HEK293 (cell line): Measurements from ENCODE around the gene CAND1.

Experiments used
- CTCF ChIA-PET: fragments of 350-600 bp; formaldehyde crosslinking; extraction: SDS; loops from one replicate; lab custom pipeline; 2021; ENCODE audit warnings: antibody characterized with exemption; lab: Yijun Ruan, JAX
- POLR2A ChIA-PET: fragments of 300-600 bp; formaldehyde crosslinking; extraction: SDS; loops from one replicate; lab custom pipeline; 2020; ENCODE audit warnings: antibody characterized with exemption, inconsistent platforms; lab: Yijun Ruan, JAX
- H3K27ac ChIP-seq: fragments of 200-500 bp; sonication (Bioruptor generic); 2 replicates; pipeline ENCODE4 v1.5.1; 2014; ENCODE audit warnings: low read depth, low read length, control low read depth, inconsistent platforms; ENCODE audit errors: extremely low read depth
- H3K36me3 ChIP-seq, 2 experiments: fragments of 200-500 bp in 1 of 2; sonication (Bioruptor generic) in 1 of 2; 1 replicate in 1 of 2; 2 replicates in 1 of 2; pipeline ENCODE4 v1.5.1; 2014 to 2017; ENCODE audit warnings: inconsistent platforms in 2 of 2, low read length in 2 of 2; ENCODE audit not compliant: control insufficient read depth in 2 of 2, insufficient read depth in 1 of 2
- H3K4me1 ChIP-seq: fragments of 200-500 bp; sonication (Bioruptor generic); 2 replicates; pipeline ENCODE4 v1.5.1; 2014; ENCODE audit warnings: mild to moderate bottlenecking, low read length, inconsistent platforms; ENCODE audit not compliant: control insufficient read depth, insufficient read depth
- H3K4me3 ChIP-seq: 2 replicates; pipeline ENCODE4 v1.5.1; 2011; ENCODE audit warnings: low read depth, mild to moderate bottlenecking, control low read depth, low read length, moderate library complexity
- H3K9me3 ChIP-seq: fragments of 200-500 bp; sonication (Bioruptor generic); 2 replicates; pipeline ENCODE4 v1.5.1; 2014; ENCODE audit warnings: low read depth, low read length, inconsistent platforms; ENCODE audit not compliant: control insufficient read depth, insufficient read depth
- ATF2 ChIP-seq: fragments of 450-650 bp; formaldehyde crosslinking; IDR thresholded peaks from 2 replicates; pipeline ENCODE4 v1.5.1; 2016; ENCODE audit warnings: missing biosample characterization, missing genetic modification characterization, low read depth
- GFI1B ChIP-seq: fragments of 450-650 bp; formaldehyde crosslinking; IDR thresholded peaks from 2 replicates; pipeline ENCODE4 v1.5.1; 2016; ENCODE audit warnings: missing biosample characterization, missing genetic modification characterization
- GLI4 ChIP-seq: fragments of 450-650 bp; formaldehyde crosslinking; IDR thresholded peaks from 2 replicates; pipeline ENCODE4 v1.5.1; 2016; ENCODE audit warnings: missing biosample characterization, missing genetic modification characterization
- HOXC10 ChIP-seq: sonication (generic); formaldehyde crosslinking; IDR thresholded peaks from 2 replicates; pipeline ENCODE4 v1.8.1; 2023; ENCODE audit warnings: mild to moderate bottlenecking, missing genetic modification reagents
- INSM2 ChIP-seq: fragments of 450-650 bp; formaldehyde crosslinking; IDR thresholded peaks from 2 replicates; pipeline ENCODE4 v1.5.1; 2016; ENCODE audit warnings: missing biosample characterization, missing genetic modification characterization
- KLF10 ChIP-seq: fragments of 450-650 bp; IDR thresholded peaks from 2 replicates; pipeline ENCODE4 v1.5.1; 2018; ENCODE audit warnings: missing biosample characterization, mild to moderate bottlenecking, missing genetic modification characterization
- KLF16 ChIP-seq: fragments of 450-650 bp; formaldehyde crosslinking; IDR thresholded peaks from 2 replicates; pipeline ENCODE4 v1.5.1; 2017; ENCODE audit warnings: missing biosample characterization, missing genetic modification characterization
- MYNN ChIP-seq: fragments of 450-650 bp; formaldehyde crosslinking; IDR thresholded peaks from 2 replicates; pipeline ENCODE4 v1.5.1; 2016; ENCODE audit warnings: missing biosample characterization, missing genetic modification characterization, borderline replicate concordance
- OVOL3 ChIP-seq: fragments of 450-650 bp; formaldehyde crosslinking; IDR thresholded peaks from 2 replicates; pipeline ENCODE4 v1.5.1; 2016; ENCODE audit warnings: missing biosample characterization, missing genetic modification characterization
- YY2 ChIP-seq: fragments of 450-650 bp; formaldehyde crosslinking; IDR thresholded peaks from 2 replicates; pipeline ENCODE4 v1.5.1; 2016; ENCODE audit warnings: missing biosample characterization, missing genetic modification characterization
- ZBTB44 ChIP-seq: fragments of 450-650 bp; IDR thresholded peaks from 2 replicates; pipeline ENCODE4 v1.5.1; 2018; ENCODE audit warnings: missing biosample characterization, mild to moderate bottlenecking, missing genetic modification characterization
- ZBTB48 ChIP-seq: fragments of 450-650 bp; formaldehyde crosslinking; IDR thresholded peaks from 2 replicates; pipeline ENCODE4 v1.5.1; 2016; ENCODE audit warnings: missing biosample characterization, missing genetic modification characterization
- ZBTB7A ChIP-seq: fragments of 450-650 bp; formaldehyde crosslinking; IDR thresholded peaks from 2 replicates; pipeline ENCODE4 v1.5.1; 2016; ENCODE audit warnings: low read depth, missing biosample characterization, missing genetic modification characterization
- ZNF140 ChIP-seq: fragments of 450-650 bp; formaldehyde crosslinking; IDR thresholded peaks from 2 replicates; pipeline ENCODE4 v1.5.1; 2016; ENCODE audit warnings: missing biosample characterization, missing genetic modification characterization
- ZNF174 ChIP-seq: fragments of 450-650 bp; formaldehyde crosslinking; IDR thresholded peaks from 2 replicates; pipeline ENCODE4 v1.5.0; 2017; ENCODE audit warnings: missing biosample characterization, mild to moderate bottlenecking, missing genetic modification characterization
- ZNF184 ChIP-seq: fragments of 450-650 bp; IDR thresholded peaks from 2 replicates; pipeline ENCODE4 v1.5.1; 2018; ENCODE audit warnings: missing biosample characterization, mild to moderate bottlenecking, missing genetic modification characterization
- ZNF211 ChIP-seq: fragments of 450-650 bp; formaldehyde crosslinking; IDR thresholded peaks from 2 replicates; pipeline ENCODE4 v1.5.1; 2016; ENCODE audit warnings: low read depth, missing biosample characterization, missing genetic modification characterization
- ZNF239 ChIP-seq: fragments of 450-650 bp; formaldehyde crosslinking; IDR thresholded peaks from 2 replicates; pipeline ENCODE4 v1.5.1; 2016; ENCODE audit warnings: missing biosample characterization, missing genetic modification characterization
- ZNF292 ChIP-seq: fragments of 450-650 bp; formaldehyde crosslinking; IDR thresholded peaks from 2 replicates; pipeline ENCODE4 v1.5.1; 2016; ENCODE audit warnings: low read depth, missing biosample characterization, missing genetic modification characterization, borderline replicate concordance
- ZNF366 ChIP-seq: fragments of 450-650 bp; formaldehyde crosslinking; conservative IDR thresholded peaks from 2 replicates; pipeline ENCODE4 v1.5.1; 2016; ENCODE audit warnings: missing biosample characterization, missing genetic modification characterization
- ZNF391 ChIP-seq: fragments of 450-650 bp; formaldehyde crosslinking; IDR thresholded peaks from 2 replicates; pipeline ENCODE4 v1.5.1; 2016; ENCODE audit warnings: low read depth, missing biosample characterization, missing genetic modification characterization, borderline replicate concordance
- ZNF416 ChIP-seq: fragments of 450-650 bp; formaldehyde crosslinking; IDR thresholded peaks from 2 replicates; pipeline ENCODE4 v1.5.1; 2016; ENCODE audit warnings: missing biosample characterization, missing genetic modification characterization
- ZNF433 ChIP-seq: fragments of 450-650 bp; formaldehyde crosslinking; IDR thresholded peaks from 2 replicates; pipeline ENCODE4 v1.5.1; 2016; ENCODE audit warnings: missing biosample characterization, missing genetic modification characterization, low read depth
- ZNF473 ChIP-seq: fragments of 450-650 bp; formaldehyde crosslinking; IDR thresholded peaks from 2 replicates; pipeline ENCODE4 v1.5.1; 2017; ENCODE audit warnings: missing biosample characterization, missing genetic modification characterization
- ZNF488 ChIP-seq: fragments of 450-650 bp; formaldehyde crosslinking; IDR thresholded peaks from 2 replicates; pipeline ENCODE4 v1.5.1; 2016; ENCODE audit warnings: missing biosample characterization, missing genetic modification characterization
- ZNF600 ChIP-seq: fragments of 450-650 bp; formaldehyde crosslinking; IDR thresholded peaks from 2 replicates; pipeline ENCODE4 v1.5.1; 2016; ENCODE audit warnings: missing biosample characterization, missing genetic modification characterization
- ZNF621 ChIP-seq: fragments of 450-650 bp; formaldehyde crosslinking; IDR thresholded peaks from 2 replicates; pipeline ENCODE4 v1.5.1; 2017; ENCODE audit warnings: missing biosample characterization, missing genetic modification characterization
- ZNF623 ChIP-seq: fragments of 450-650 bp; formaldehyde crosslinking; IDR thresholded peaks from 2 replicates; pipeline ENCODE4 v1.5.1; 2016; ENCODE audit warnings: missing biosample characterization, missing genetic modification characterization
- ZNF629 ChIP-seq: fragments of 450-650 bp; formaldehyde crosslinking; IDR thresholded peaks from 2 replicates; pipeline ENCODE4 v1.5.1; 2017; ENCODE audit warnings: missing biosample characterization, missing genetic modification characterization
- ZNF660 ChIP-seq: fragments of 450-650 bp; IDR thresholded peaks from 2 replicates; pipeline ENCODE4 v1.5.1; 2018; ENCODE audit warnings: missing biosample characterization, mild to moderate bottlenecking, missing genetic modification characterization
- ZNF664 ChIP-seq: fragments of 450-650 bp; formaldehyde crosslinking; IDR thresholded peaks from 2 replicates; pipeline ENCODE4 v1.5.1; 2016; ENCODE audit warnings: missing biosample characterization, missing genetic modification characterization
- ZNF768 ChIP-seq: fragments of 450-650 bp; formaldehyde crosslinking; IDR thresholded peaks from 2 replicates; pipeline ENCODE4 v1.5.1; 2018; ENCODE audit warnings: missing biosample characterization, mild to moderate bottlenecking, missing genetic modification characterization
- ZNF785 ChIP-seq: fragments of 450-650 bp; formaldehyde crosslinking; IDR thresholded peaks from 2 replicates; pipeline ENCODE4 v1.5.1; 2016; ENCODE audit warnings: missing biosample characterization, missing genetic modification characterization
- ZSCAN30 ChIP-seq: fragments of 450-650 bp; IDR thresholded peaks from 2 replicates; pipeline ENCODE4 v1.5.1; 2018; ENCODE audit warnings: missing biosample characterization, mild to moderate bottlenecking, missing genetic modification characterization, moderate library complexity
- ZXDB ChIP-seq: fragments of 450-650 bp; formaldehyde crosslinking; IDR thresholded peaks from 2 replicates; pipeline ENCODE4 v1.5.1; 2016; ENCODE audit warnings: missing biosample characterization, missing genetic modification characterization

The CAND1 gene

GRCh38 chr12:67280088-67280487, 10.9 kb downstream of the CAND1 start (continued):
- TF ChIP-seq INSM2 (tag by site-specific recombination) (no peak), ZSCAN30 (tag by site-specific recombination) (no peak), ZNF664 (tag by site-specific recombination) (no peak), YY2 (tag by site-specific recombination) (no peak), ZNF391 (tag by site-specific recombination) (no peak), ZBTB48 (tag by site-specific recombination) (no peak), GLI4 (tag by site-specific recombination) (no peak), ZNF140 (tag by site-specific recombination) (no peak), ZNF623 (tag by site-specific recombination) (no peak)
- TF ChIP-seq, all 188 proteins: peak for 0

- Histone ChIP-seq H3K27ac (no peak overlapping the region), H3K4me1 (peaks cover 29% of the 10 kb centered on the region), H3K36me3 (peaks cover 26 to 34% of the 10 kb centered on the region in 2 experiments), H3K9me3 (no peaks in the 10 kb centered on the region), H3K4me3 (no peak overlapping the region)
- CTCF ChIA-PET, result no interaction called here
- POLR2A ChIA-PET, result interaction anchor here (1.0 to 3.4 kb wide), 2 partner anchors 12 to 24 kb away, joined by 3 to 20 read pairs; partner anchors contain the start of gene CAND1
- TF ChIP-seq ZNF366 (tag by site-specific recombination) (no peak), ZNF239 (tag by site-specific recombination) (no peak), ZSCAN30 (tag by site-specific recombination) (0 out of 2 replicates have a peak, but pooled peaks have one; percentile 17), ZNF211 (tag by site-specific recombination) (no peak), ZNF184 (no peak), KLF16 (no peak), ZNF391 (tag by site-specific recombination) (no peak), ZBTB7A (no peak), ZNF488 (tag by site-specific recombination) (no peak), ZNF621 (tag by site-specific recombination) (no peak), ZNF292 (tag by site-specific recombination) (no peak), ATF2 (no peak), MYNN (no peak), ZNF416 (tag by site-specific recombination) (no peak), KLF10 (tag by site-specific recombination) (no peak), ZXDB (tag by site-specific recombination) (peak; percentile 65), ZNF785 (tag by site-specific recombination) (no peak), ZNF660 (tag by site-specific recombination) (no peak), ZNF433 (tag by site-specific recombination) (no peak), HOXC10 (CRISPR knock-in tag) (no peak), GFI1B (peak; percentile 78; the same call in 1 of the 2 replicates), ZBTB44 (tag by site-specific recombination) (no peak), ZNF600 (no peak), ZNF768 (tag by site-specific recombination) (no peak), ZNF473 (tag by site-specific recombination) (no peak), OVOL3 (peak; percentile 32; the same call in 1 of the 2 replicates), ZNF174 (tag by site-specific recombination) (no peak), ZNF629 (tag by site-specific recombination) (no peak)
These were observed 11.4 kb downstream of the CAND1 start for GRCh38 chr12:67280572-67280971.
